ENCODE results near the gene DCST2. TPM values are rescaled to one million over a fixed set of nuclear protein-coding genes. Genes with fewer than 3 reads are reported as not detected.

Gene DCST2
- total and polyA plus RNA-seq, 10 of the 15 experiments (the other 5 are each of a cell fraction or from before 2014, with no cell fraction given): 0.33 to 0.41 (median 0.36) TPM; not detected in 7

DNA sequence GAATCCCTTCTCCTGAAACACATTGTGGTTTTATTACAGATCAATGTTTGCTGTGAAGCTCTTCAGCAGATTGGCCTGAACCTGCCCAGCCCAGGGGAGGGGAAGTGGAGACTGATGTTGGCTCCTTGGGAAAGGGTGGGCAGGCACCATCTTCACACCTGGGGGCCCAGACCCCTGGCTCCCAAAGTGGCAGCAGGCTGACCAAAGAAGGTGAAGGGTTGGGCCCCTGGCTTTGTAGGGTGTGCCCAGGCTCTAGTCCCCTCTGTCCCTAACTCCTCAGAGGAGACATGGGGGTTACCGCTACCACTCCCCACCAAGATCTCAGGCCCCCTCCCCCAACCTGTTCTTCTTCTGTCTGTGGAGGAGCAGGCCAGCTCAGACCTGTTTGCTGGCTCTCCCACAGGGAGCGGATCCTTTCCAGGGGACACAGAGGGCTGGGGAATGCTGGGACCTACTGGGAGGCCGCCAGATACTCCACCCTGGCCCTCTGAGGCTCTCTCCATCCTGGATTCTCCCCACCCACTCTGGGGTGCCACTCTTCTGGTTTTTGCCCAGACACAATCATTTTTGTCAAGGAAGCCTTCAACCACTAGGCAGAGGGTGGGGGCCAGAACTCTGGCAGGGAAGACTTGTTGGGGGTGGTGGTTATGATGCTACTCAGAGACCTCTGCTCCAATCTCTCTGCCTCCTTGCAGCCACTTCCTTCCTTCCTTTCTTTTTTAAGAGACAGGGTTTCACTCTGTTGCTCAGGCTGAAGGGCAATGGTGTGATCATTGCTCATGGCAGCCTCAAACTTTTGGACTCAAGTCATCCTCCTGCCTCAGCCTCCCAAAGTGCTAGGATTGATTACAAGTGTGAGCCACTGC lies 40.0 kb upstream of the DCST2 start (continued):
- TF ChIP-seq POU2F2 (IDR thresholded peaks at IDR 0.05; ENCODE audit: borderline replicate concordance, low read depth, low read length): no peak

DNA sequence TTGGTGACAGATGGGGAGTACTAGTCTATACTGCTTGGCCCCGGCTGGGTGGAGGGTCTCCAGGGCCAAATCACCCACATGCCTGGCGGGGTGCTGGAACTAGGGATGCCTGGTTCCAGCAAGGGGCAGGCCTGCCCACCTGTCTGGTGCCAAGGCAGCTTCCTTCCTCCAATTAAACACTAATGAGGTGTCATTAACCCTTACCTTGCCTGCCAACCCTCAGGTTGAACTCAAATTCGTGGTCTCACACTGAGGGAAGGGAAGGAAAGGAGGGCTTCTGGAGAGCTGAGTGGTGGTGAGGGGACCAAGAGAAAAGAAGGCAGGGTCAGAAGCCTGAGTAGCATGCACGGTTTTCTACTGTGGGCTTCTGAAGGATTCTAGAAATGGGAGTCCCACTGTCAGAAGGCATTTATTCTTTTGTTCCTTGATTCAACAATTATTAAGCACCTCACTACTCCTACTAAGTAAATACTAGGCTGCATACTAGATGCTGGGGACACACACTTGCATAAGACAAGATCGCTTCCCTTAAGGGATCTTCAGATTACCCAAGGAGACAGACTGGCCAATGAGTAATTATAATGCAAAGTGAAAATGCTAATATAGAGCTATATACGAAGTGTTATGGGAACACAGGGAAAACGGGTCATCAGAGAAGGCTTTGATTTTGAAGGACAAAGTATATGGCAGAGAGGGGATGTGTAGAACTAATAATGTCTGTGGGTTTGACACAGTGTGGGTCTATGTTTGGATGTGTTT lies 39.1 kb upstream of the DCST2 start:
- FAIRE-seq (no peak), DNase-seq (ENCODE audit: low read depth, low spot score) (no peak), ATAC-seq (no peak)
- H3K9ac ChIP-seq (ENCODE audit: control insufficient read depth, insufficient read depth, low read length): no peak overlapping the region
- ChIA-PET POLR2A (interaction anchor here (0.5 kb wide), 1 partner anchor 786 kb away, joined by 4 read pairs; no protein-coding TSS in a partner anchor), SMC1A (ENCODE audit: uncharacterized antibody, unreplicated experiment) (interaction anchor here (1.0 to 1.3 kb wide), 2 partner anchors 8 to 29 kb away, joined by 3 to 4 read pairs; no protein-coding TSS in a partner anchor), RAD21 (ENCODE audit: unreplicated experiment) (no interaction called here), CTCF (interaction anchor here (0.6 to 3.6 kb wide), 5 partner anchors 11 to 22 kb away, joined by 3 to 23 read pairs (median 6); no protein-coding TSS in a partner anchor)
- H4K20me1 ChIP-seq (ENCODE audit: control insufficient read depth, insufficient read depth): no peaks in the 10 kb centered on the region
- no peak overlapping the region for H2AFZ ChIP-seq (ENCODE audit: control insufficient read depth, low read depth, low read length)
- H3K27me3 ChIP-seq (replicated peaks in 1 of 2; ENCODE audit: control insufficient read depth in 2 of 2, insufficient read depth in 2 of 2, low read length in 1 of 2): no peaks in the 10 kb centered on the region
- no peaks in the 10 kb centered on the region for H3K9me3 ChIP-seq (replicated peaks; ENCODE audit: control insufficient read depth, insufficient read depth, low read length)
- H3K4me2 ChIP-seq (ENCODE audit: control insufficient read depth, insufficient read depth): no peak overlapping the region
- in situ Hi-C loops (cut with MboI): no loop called here
- TF ChIP-seq, protein P1, sequence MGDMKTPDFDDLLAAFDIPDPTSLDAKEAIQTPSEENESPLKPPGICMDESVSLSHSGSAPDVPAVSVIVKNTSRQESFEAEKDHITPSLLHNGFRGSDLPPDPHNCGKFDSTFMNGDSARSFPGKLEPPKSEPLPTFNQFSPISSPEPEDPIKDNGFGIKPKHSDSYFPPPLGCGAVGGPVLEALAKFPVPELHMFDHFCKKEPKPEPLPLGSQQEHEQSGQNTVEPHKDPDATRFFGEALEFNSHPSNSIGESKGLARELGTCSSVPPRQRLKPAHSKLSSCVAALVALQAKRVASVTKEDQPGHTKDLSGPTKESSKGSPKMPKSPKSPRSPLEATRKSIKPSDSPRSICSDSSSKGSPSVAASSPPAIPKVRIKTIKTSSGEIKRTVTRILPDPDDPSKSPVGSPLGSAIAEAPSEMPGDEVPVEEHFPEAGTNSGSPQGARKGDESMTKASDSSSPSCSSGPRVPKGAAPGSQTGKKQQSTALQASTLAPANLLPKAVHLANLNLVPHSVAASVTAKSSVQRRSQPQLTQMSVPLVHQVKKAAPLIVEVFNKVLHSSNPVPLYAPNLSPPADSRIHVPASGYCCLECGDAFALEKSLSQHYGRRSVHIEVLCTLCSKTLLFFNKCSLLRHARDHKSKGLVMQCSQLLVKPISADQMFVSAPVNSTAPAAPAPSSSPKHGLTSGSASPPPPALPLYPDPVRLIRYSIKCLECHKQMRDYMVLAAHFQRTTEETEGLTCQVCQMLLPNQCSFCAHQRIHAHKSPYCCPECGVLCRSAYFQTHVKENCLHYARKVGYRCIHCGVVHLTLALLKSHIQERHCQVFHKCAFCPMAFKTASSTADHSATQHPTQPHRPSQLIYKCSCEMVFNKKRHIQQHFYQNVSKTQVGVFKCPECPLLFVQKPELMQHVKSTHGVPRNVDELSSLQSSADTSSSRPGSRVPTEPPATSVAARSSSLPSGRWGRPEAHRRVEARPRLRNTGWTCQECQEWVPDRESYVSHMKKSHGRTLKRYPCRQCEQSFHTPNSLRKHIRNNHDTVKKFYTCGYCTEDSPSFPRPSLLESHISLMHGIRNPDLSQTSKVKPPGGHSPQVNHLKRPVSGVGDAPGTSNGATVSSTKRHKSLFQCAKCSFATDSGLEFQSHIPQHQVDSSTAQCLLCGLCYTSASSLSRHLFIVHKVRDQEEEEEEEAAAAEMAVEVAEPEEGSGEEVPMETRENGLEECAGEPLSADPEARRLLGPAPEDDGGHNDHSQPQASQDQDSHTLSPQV (IDR thresholded peaks at IDR 0.05): no peak
- no peaks in the 10 kb centered on the region for H3K79me2 ChIP-seq (ENCODE audit: control insufficient read depth, insufficient read depth, low read length)
- H3K4me1 ChIP-seq (ENCODE audit: control insufficient read depth, insufficient read depth, low read length): peaks cover 10% of the 10 kb centered on the region
- no TSS peak for BruUV-seq (replicated peaks)
- WGBS (ENCODE audit: insufficient coverage, insufficient replicate concordance, low lambda C conversion rate, missing lambda C conversion rate): 61% methylated on average over 7 of the region's 7 CpGs
- intact Hi-C loops (cut with micrococcal nuclease; ENCODE audit: unreplicated experiment): no loop called here
- no peaks in the 10 kb centered on the region; a peak in 1 of 4 replicates for H3K36me3 ChIP-seq (ENCODE audit: control insufficient read depth in 2 of 2, insufficient read depth in 2 of 2, low read length in 1 of 2)
- no peak overlapping the region for H3K27ac ChIP-seq (ENCODE audit: control insufficient read depth, insufficient read depth)
- H3K4me3 ChIP-seq: no peak overlapping the region
